Adrenal gland (tissue), 12 donors: Measurements from ENCODE around the gene LDB2. TPM values are rescaled to one million over a fixed set of nuclear protein-coding genes. Genes with fewer than 3 reads are reported as not detected.

Experiments used
- DNase-seq, 7 donors: peaks; one replicate each; pipeline ENCODE4 v3.0.0-alpha.2; 2019 to 2020
- H3K27ac ChIP-seq, 5 donors: fragments of 200-600 bp; sonication (generic) in 4 of 5; 1 replicate in 3 of 5; 2 replicates in 2 of 5; pipeline versions ENCODE4 v1.5.1 to v1.8.0; 2016 to 2020; ENCODE audit warnings: mild to moderate bottlenecking in 1 of 5
- H3K27me3 ChIP-seq: fragments of 200-600 bp; 2 replicates; pipeline ENCODE4 v1.8.0; 2021
- H3K36me3 ChIP-seq, 2 donors: fragments of 200-600 bp; replicated peaks in 1 of 2; 1 replicate in 1 of 2; 2 replicates in 1 of 2; pipeline versions ENCODE4 v1.5.1 to v1.8.0; 2018 to 2022
- H3K4me1 ChIP-seq, 2 donors: fragments of 200-600 bp; replicated peaks in 1 of 2; 1 replicate in 1 of 2; 2 replicates in 1 of 2; pipeline versions ENCODE4 v1.5.1 to v1.8.0; 2018 to 2021
- H3K4me3 ChIP-seq, 4 donors: fragments of 200-600 bp; sonication (generic) in 3 of 4; one replicate each; pipeline ENCODE4 v1.5.1; 2016 to 2018
- H3K9me3 ChIP-seq, 3 donors: fragments of 200-600 bp; sonication (generic) in 1 of 3; replicated peaks in 1 of 3; 1 replicate in 2 of 3; 2 replicates in 1 of 3; pipeline versions ENCODE4 v1.5.1 to v1.8.0; 2016 to 2021
- CTCF ChIP-seq, 6 experiments: fragments of 450-650 bp in 4 of 6; fragments of 200-600 bp in 2 of 6; sonication (generic) in 1 of 6; IDR thresholded peaks; 1 replicate in 5 of 6; 2 replicates in 1 of 6; pipeline versions ENCODE4 v1.5.1 to v1.8.0; 2016 to 2021; ENCODE audit warnings: antibody characterized with exemption in 6 of 6, mild to moderate bottlenecking in 2 of 6, moderate library complexity in 1 of 6
- POLR2A ChIP-seq, 2 donors: fragments of 450-650 bp; IDR thresholded peaks; one replicate each; pipeline ENCODE4 v1.6.1; 2017; ENCODE audit warnings: antibody characterized with exemption in 2 of 2, mild to moderate bottlenecking in 2 of 2, moderate library complexity in 1 of 2
- WGBS, 4 donors: extraction: QIAGEN DNeasy Blood & Tissue Kit in 2 of 4; methylation state at CpG; one replicate each; pipeline versions ENCODE4 v1.1.5 to v1.1.7; 2013 to 2017; 5-methylcytosine and 5-hydroxymethylcytosine counted together
- intact Hi-C, 2 donors: fragments of 100-400 bp; cut with DNase I; formaldehyde crosslinking; loops; one replicate each; pipeline versions ENCODE4 v1.14.1 to v1.15.0; 2022 to 2023
- polyA plus RNA-seq, 3 donors: library from polyadenylated mRNA; stranded (reverse); fragments of 200-250 nt in 2 of 3; fragments of 350-450 nt in 1 of 3; fragmentation: Illumina TruSeq in 1 of 3; extraction: RNeasy Lipid Tissue Mini Kit (QIAGEN cat#74804) in 1 of 3; gene quantifications; one replicate each; pipeline ENCODE4 v1.2.3, GENCODE V29; 2013 to 2014
- total RNA-seq, 9 donors: library from RNA; depleted of rRNA in 4 of 9; stranded (reverse); fragments of >200 nt in 4 of 9; fragments of 120-200 nt in 1 of 9; fragmentation: NEBNext Ultra II Directional in 1 of 9; extraction: Animal tissue kit (Norgen Biotek cat#: 25700) in 1 of 9; gene quantifications; one replicate each; pipeline versions ENCODE4 v1.1.0 to v1.2.4, GENCODE V29; 2013 to 2023
- donor health status: healthy with polysubstance abuse.
- donor health status: Bipolar disorder and iron deficiency.
- donor health status: DM: yes; HTN: yes; CAD: no.
- donor health status: DM: no; HTN: no; CAD: no.
- donor health status: DM: no; HTN: no; CAD: no.
- donor health status: DM: yes; HTN: yes; CAD: no.

The LDB2 gene
- total and polyA plus RNA-seq, 12 donors, result 17.1 to 51.1 (median 27.0) TPM

DNA sequence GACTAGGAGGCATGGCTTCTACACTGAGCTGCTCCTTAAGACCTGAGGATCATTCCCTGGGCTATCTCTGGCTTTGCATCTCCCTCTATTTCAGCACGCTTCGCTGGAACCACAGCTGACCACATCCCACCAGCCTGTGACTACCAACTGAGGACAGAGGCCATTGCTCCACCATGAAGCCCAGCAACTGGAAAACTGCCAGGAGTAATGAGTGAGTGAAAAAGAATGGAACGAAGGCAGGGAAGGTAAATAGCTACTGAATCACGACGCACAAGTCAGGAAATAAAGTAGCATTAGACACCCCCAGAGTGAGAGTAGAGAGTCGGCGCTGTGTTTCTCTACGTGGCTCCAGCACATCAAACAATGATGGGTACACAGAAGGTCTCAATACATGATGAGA lies 314.7 kb downstream of the LDB2 start:
- no peak for DNase-seq
- intact Hi-C loops, result no loop called here
- Histone ChIP-seq H3K9me3 (no peaks in the 10 kb centered on the region), H3K36me3 (no peaks in the 10 kb centered on the region), H3K27ac (no peak overlapping the region), H3K27me3 (no peaks in the 10 kb centered on the region), H3K4me1 (peaks cover 0 to 5% of the 10 kb centered on the region in 2 donors), H3K4me3 (no peak overlapping the region)
- 74 to 90% (median 84%) methylated on average over 8 of the region's 8 CpGs for WGBS, 4 donors
- TF ChIP-seq CTCF (IDR thresholded peaks at IDR 0.05) (no peak), POLR2A (IDR thresholded peaks at IDR 0.05) (no peak)

GRCh38 chr4:16582526-16582925 lies 315.9 kb downstream of the LDB2 start:
- Histone ChIP-seq H3K27me3 (no peaks in the 10 kb centered on the region), H3K36me3 (no peaks in the 10 kb centered on the region), H3K4me3 (no peak overlapping the region), H3K9me3 (no peaks in the 10 kb centered on the region), H3K27ac (no peak overlapping the region), H3K4me1 (peaks cover 0 to 5% of the 10 kb centered on the region in 2 donors)
- TF ChIP-seq POLR2A (IDR thresholded peaks at IDR 0.05) (no peak), CTCF (IDR thresholded peaks at IDR 0.05) (peak in 1 of 6 experiments; percentile 16)
- intact Hi-C loops, result no loop called here
- WGBS, 4 donors, result 91 to 99% (median 96%) methylated on average over 5 to 10 of the region's 10 CpGs
- DNase-seq, result no peak

DNA sequence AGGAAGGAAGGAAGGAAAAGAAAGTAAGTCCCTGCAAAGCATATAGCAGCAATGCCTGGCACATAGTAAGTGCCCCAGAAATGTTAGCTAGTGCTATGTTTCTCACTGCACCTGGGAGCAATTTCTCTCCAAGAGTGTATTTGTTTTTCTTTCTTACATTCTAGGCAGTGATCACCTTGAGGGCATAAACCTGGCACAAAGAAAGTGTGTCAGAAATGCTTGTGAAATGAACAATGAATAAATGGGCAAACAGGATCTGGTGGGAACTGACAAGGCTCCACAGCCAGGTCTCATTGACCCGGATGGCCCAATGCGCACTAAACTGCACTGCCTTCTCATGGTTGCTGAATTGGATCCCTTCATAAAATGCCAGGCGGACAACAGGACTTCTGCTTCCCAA lies 316.4 kb downstream of the LDB2 start:
- Histone ChIP-seq H3K4me3 (no peak overlapping the region), H3K36me3 (no peaks in the 10 kb centered on the region), H3K27ac (no peak overlapping the region), H3K27me3 (no peaks in the 10 kb centered on the region), H3K9me3 (no peaks in the 10 kb centered on the region), H3K4me1 (peaks cover 0 to 5% of the 10 kb centered on the region in 2 donors)
- 92 to 98% (median 94%) methylated on average over 3 of the region's 3 CpGs for whole genome bisulfite sequencing, 4 donors
- TF ChIP-seq CTCF (IDR thresholded peaks at IDR 0.05), result no peak
- no peak for TF ChIP-seq POLR2A (IDR thresholded peaks at IDR 0.05)
- no peak for DNase-seq
- intact Hi-C loops, result no loop called here

DNA sequence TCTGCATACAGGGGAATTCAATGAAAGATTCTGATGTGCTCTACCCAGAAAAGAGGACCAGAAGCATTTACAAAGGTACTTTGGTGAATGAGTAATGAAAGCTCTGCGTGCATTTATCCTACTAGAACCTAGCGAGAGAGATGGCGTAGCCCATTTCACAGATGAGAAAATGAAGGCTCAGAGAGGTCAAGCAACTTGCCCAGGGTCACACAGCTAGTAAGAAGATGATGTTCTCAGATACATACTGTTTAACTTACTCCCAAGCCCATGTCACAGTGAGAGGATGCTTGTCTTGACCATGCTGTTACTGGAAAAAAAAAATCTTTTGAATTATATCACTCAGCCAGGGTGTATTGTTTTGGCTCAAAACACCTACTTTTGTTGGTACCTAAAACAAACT lies 317.3 kb downstream of the LDB2 start:
- Histone ChIP-seq H3K4me3 (no peak overlapping the region), H3K4me1 (peaks cover 0 to 4% of the 10 kb centered on the region in 2 donors), H3K9me3 (no peaks in the 10 kb centered on the region), H3K27ac (no peak overlapping the region), H3K27me3 (no peaks in the 10 kb centered on the region), H3K36me3 (no peaks in the 10 kb centered on the region)
- no peak for DNase-seq
- 62 to 96% (median 92%) methylated on average over 3 of the region's 3 CpGs for WGBS, 4 donors
- TF ChIP-seq CTCF (IDR thresholded peaks at IDR 0.05) (no peak), POLR2A (IDR thresholded peaks at IDR 0.05) (no peak)
- intact Hi-C loops, result no loop called here
